ENCODE results near the gene ZFR2.

Gene ZFR2

DNA sequence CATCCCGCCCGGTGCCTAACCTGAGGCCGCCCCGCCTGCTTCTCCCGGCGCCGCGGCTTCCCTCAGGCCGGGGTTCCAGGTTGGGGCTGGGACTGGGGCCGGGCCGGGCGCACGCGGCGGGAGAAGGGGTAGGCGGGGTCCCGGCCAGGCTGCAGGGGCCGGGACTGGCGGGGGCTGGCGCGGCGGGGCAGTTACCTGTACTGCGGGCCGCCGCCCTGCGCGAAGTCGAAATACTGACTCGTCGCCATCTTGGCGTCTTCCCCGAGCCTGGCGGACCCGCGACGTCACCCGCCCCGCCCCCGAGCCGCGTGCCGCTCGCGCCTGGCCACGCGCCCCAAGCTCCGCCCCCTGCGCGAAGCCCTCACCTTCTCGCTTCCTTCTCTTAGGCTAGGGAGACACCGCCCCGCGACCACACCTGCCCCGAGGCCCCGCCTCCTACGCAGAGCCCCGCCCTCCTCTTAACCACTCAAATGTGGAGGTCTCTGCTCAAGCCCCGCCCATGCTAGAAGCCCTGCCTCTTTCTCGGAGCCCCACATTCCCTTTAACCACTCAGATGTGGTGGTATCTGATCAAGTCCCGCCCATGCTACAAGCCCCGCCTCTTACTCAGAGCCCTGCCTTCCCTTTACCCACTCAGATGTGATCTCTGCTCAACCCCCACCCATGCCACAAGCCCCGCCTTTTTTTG lies at the start of gene ZFR2:
ZFR2 (minus strand) TSS at position 269 of the 687 bp plus-strand sequence; CDS start at position 248, 21 bp downstream.
- DNase-seq (ENCODE audit: low read depth) = no peak
- H3K4me3 ChIP-seq (ENCODE audit: low read depth, low read length) = no peak within 1 kb of the TSS
- TF ChIP-seq, protein P1, sequence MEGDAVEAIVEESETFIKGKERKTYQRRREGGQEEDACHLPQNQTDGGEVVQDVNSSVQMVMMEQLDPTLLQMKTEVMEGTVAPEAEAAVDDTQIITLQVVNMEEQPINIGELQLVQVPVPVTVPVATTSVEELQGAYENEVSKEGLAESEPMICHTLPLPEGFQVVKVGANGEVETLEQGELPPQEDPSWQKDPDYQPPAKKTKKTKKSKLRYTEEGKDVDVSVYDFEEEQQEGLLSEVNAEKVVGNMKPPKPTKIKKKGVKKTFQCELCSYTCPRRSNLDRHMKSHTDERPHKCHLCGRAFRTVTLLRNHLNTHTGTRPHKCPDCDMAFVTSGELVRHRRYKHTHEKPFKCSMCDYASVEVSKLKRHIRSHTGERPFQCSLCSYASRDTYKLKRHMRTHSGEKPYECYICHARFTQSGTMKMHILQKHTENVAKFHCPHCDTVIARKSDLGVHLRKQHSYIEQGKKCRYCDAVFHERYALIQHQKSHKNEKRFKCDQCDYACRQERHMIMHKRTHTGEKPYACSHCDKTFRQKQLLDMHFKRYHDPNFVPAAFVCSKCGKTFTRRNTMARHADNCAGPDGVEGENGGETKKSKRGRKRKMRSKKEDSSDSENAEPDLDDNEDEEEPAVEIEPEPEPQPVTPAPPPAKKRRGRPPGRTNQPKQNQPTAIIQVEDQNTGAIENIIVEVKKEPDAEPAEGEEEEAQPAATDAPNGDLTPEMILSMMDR (IDR thresholded peaks at IDR 0.05; ENCODE audit: low read depth, low read length, missing control alignments) = no peak

DNA sequence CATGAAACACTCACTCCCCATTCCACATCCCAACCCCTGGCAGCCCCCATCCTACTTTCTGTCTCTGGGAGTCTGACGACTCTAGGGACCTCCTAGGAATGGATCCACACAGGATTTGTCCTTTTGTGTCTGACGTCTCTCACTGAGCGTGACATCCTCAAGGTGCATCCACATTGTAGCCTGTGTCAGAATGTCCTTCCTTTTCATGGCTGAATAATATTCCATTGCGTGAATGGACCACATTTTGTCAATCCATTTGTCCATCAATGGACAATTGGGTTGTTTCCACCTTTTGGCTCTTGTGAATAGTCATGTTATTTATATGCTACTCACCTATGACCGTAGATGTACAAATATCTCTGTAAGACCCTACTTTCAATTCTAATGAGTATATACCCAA lies 47.2 kb upstream of the ZFR2 start:
- TF ChIP-seq, protein P1 (IDR thresholded peaks at IDR 0.05; ENCODE audit: low read depth, low read length, missing control alignments) = no peak
- no peak overlapping the region for H3K4me3 ChIP-seq (ENCODE audit: low read depth, low read length)
- no peak for DNase-seq (ENCODE audit: low read depth)

DNA sequence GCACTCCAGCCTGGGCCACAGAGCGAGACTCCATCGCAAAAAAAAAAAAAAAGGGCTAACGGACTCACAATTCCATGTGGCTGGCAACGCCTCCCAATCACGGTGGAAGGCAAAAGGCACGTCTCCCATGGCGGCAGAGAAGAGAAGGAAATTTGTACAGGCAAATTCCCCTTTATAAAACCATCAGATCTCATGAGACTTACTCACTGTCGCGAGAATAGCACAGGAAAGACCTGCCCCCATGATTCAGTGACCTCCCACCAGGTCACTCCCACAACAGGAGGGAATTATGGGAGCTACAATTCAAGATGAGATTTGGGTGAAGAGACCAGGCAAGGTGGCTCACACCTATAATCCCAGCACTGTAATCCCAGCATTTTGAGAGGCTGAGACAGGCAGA lies 45.4 kb upstream of the ZFR2 start:
- DNase-seq (ENCODE audit: low read depth) = no peak
- no peak overlapping the region for H3K4me3 ChIP-seq (ENCODE audit: low read depth, low read length)
- TF ChIP-seq, protein P1 (IDR thresholded peaks at IDR 0.05; ENCODE audit: low read depth, low read length, missing control alignments) = no peak

DNA sequence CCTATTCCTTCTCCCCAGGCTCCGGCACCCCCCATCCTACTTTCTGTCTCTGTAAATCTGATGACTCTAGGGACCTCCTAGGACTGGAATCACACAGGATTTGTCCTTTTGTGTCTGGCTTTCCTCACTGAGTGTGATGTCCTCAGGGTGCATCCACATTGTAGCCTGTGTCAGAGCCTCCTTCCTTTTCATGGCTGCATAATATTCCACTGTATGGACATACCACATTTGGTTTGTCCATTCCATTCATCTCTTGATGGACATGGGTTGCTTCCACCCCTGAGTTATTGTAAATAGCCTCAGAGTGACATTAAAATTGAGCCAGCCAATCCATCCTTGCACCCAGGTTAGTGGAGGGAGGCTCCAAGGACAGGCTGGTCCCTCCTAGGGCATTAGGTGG lies 41.3 kb upstream of the ZFR2 start:
- no peak overlapping the region for H3K4me3 ChIP-seq (ENCODE audit: low read depth, low read length)
- no peak for DNase-seq (ENCODE audit: low read depth)
- TF ChIP-seq, protein P1 (IDR thresholded peaks at IDR 0.05; ENCODE audit: low read depth, low read length, missing control alignments) = no peak

DNA sequence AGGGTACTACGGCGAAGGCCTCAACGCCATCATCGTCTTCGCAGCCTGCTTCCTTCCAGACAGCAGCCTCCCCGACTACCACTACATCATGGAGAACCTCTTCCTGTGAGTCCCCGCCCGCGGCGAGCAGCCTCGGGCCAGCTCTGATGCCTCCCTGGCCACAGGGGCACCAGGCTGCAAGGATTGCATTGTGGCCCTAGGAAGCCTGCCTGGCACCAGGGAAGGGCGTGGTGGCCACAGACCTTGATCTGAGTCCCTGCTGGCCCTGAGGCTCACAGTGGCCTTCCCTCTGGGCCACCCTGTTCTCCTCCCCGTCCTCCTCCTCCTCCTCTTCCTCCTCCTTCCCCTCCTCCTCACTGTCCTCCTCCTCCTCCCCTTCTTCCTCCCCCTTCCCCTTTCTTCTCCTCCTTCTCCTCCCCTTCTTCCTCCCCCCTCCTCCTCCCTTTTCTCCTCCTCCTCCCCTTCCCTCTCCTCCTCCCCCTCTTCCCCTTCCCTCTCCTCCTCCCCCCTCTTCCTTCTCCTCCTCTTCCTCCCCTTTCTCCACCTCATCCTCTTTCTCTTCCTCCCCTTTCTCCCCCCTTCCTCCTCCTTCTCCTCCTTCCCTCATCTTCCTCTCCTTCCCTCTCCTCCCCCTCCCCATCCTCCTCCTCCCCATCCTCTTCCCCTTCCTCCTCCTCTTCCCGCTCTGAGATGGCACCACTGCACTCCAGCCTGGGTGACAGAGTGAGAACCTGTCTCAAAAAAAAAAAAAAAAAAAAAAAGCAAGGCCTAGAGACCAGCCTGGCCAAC lies 39.6 kb upstream of the ZFR2 start:
- TF ChIP-seq, protein P1 (IDR thresholded peaks at IDR 0.05; ENCODE audit: low read depth, low read length, missing control alignments) = no peak
- no peak for DNase-seq (ENCODE audit: low read depth)
- no peak overlapping the region for H3K4me3 ChIP-seq (ENCODE audit: low read depth, low read length)

DNA sequence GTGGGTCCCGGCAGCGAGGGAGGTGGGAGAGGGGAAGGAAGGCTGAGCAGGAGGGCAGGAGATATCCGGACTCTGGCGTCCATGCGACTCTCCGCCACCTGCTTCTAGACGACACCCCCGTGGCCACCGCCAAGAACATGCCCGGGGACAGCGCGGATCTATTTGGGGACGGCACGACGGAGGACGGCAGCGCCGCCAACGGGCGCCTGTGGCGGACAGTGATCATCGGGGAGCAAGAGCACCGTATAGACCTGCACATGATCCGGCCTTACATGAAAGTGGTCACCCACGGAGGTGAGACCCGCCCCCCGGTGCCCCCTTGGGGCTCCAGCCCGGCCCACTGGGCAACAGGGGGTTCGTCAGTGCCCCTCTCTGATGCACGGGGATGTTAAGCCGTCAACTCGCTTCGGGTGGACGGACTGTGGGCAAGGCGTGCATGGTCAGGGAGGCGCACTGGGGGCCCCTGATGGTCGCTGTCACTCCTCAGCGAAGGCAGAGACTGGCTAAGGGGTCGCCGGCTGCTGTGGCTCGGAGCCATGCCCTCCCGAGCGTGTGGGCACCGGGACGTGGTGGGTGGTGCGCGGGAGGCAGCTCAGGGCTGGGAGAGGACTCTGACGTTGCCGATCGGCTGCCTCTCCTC lies 38.9 kb upstream of the ZFR2 start:
- TF ChIP-seq, protein P1 (IDR thresholded peaks at IDR 0.05; ENCODE audit: low read depth, low read length, missing control alignments) = no peak
- DNase-seq (ENCODE audit: low read depth) = no peak
- H3K4me3 ChIP-seq (ENCODE audit: low read depth, low read length) = no peak overlapping the region

All from GM12864 (cell line).